Ramos (cell line): ENCODE measurements around the gene NOX5.
"Not testable (repeated sequence)": the region's sequence is repeated elsewhere in the genome, so short reads cannot be mapped to it uniquely, and the experiment has no call there.

ENCODE experiments used
- in situ Hi-C: fragments of 300-500 bp; cut with MboI; formaldehyde crosslinking; loops from one replicate; pipeline ENCODE4 v1.14.3; 2022; ENCODE audit warnings: low sequenced_read_pairs; ENCODE audit not compliant: unreplicated experiment

The NOX5 gene

DNA sequence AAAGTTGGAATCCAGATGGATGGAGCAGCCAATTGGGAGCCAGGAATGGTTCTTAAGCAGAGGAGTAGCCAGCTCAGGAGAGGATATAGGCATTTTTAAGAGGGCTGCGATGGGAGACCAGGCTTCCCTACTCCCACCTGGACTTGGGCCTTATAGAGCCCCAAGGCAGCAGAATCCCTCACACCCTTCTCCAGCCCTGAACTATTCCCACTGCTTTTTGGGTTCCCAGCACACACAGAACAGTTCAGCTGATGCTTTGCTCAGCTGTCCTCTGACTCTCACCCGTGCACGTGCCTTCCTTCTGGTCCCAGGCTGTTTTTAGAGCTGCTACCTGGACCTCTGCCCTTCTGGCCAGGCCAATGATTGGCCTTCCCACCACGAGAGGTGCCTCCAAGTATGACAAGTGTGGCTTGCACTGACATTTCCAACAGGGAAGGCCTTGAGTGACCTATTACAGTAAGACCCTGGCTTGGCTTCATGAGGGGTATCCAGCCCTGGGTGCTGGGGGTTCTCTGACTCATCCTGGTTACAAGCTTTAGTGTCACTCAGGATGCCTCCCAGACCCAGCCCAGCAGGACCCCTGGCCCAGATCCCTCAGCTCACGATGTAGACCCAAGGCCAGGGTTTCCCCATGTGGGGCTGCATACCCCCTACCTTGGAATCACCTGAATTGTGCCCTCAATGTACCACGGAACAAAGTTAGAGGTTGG, 25.2 kb downstream of the NOX5 start:
- in situ Hi-C loops = no loop called here

DNA sequence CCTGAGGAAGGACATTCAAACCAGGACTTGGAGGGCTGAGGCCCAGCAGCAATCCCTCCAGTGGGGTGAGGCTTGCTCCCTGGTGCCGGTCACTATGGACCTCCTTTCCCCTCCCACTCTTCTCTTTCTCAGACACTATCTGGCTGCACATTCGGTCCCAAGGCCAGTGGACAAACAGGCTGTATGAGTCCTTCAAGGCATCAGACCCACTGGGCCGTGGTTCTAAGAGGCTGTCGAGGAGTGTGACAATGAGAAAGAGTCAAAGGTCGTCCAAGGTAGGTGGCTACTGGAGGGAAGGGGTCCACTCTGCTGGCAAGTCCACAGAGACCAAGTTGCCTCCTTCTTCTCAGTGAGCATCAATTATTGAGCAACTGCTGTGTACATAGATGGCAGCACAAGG, 28.0 kb downstream of the NOX5 start:
- in situ Hi-C loops = no loop called here

DNA sequence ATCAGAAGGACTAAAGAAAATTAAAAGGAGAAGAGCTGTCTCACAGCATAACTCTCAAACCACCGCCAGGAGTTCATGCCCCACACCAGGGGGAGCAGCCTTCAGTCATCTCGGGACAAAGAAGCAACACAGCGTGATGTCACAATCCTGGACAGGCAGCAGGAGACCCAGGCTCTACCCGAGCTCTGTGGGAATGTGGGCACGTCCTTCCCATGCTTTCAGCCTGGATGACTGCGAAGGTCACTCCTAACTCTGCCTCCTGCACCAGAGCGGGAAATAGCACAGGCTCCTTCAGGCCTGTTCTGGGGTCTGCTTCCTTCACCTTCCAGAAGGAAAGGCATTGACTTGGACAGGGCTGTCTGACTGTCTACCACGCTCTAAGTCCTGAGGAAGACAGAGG, 31.3 kb downstream of the NOX5 start:
- in situ Hi-C loops = no loop called here

- in situ Hi-C loops = no loop called here
Observed at GRCh38 chr15:69046781-69047180, 32.3 kb downstream of the NOX5 start.

DNA sequence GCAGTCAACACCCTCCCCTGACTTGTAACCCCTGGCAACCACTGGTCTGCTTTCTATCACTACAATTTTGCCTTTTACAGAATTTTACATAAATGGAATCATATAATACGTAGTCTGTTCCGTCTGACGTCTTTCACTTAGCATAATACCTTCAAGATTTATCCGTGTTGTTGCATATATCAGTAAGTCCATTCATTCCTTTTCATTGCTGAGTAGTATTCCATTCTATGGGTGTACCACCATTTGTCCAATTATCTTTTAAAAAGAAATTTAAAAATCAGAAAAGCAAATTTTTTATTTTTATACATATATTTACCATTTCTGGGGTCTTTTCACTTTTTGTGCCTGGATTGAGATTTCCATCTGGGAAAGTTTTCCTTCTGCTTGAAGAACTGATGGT, 35.5 kb downstream of the NOX5 start:
- in situ Hi-C loops = no loop called here

GRCh38 chr15:69055251-69055650, 40.8 kb downstream of the NOX5 start:
- in situ Hi-C loops = no loop called here

DNA sequence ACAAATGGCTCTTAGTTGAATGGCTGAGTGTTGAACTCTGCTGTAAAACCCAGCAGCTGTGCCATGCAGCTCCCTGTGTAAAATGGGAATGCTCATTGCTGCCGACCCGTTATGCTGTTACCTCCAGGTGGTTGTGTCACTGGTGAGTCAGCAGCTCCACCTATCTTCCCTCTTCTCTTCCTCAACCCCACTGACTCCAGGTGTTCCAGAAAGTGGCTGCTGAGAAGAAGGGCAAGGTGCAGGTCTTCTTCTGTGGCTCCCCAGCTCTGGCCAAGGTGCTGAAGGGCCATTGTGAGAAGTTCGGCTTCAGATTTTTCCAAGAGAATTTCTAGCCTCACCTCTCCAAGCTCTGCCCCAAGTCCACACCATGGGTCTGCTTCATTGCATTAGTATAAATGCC, 41.9 kb downstream of the NOX5 start:
- in situ Hi-C loops = no loop called here

GRCh38 chr15:69058830-69059556, 44.5 kb downstream of the NOX5 start:
- in situ Hi-C loops = no loop called here

GRCh38 chr15:69059557-69059943, 45.1 kb downstream of the NOX5 start:
- in situ Hi-C loops = no loop called here

GRCh38 chr15:69060041-69060481, 45.6 kb downstream of the NOX5 start:
- in situ Hi-C loops = loop anchor here (5.0 kb wide), 1 partner anchor 337 kb away; no protein-coding TSS in a partner anchor

- in situ Hi-C loops = loop anchor here (5.0 kb wide), 1 partner anchor 337 kb away; no protein-coding TSS in a partner anchor
Observed at GRCh38 chr15:69060744-69061143, 46.2 kb downstream of the NOX5 start.

GRCh38 chr15:69061414-69061842, 46.9 kb downstream of the NOX5 start:
- in situ Hi-C loops = loop anchor here (5.0 kb wide), 1 partner anchor 336 kb away; no protein-coding TSS in a partner anchor

GRCh38 chr15:69064649-69065048, 50.2 kb downstream of the NOX5 start:
- in situ Hi-C loops = loop anchor here (5.0 kb wide), 1 partner anchor 333 kb away; no protein-coding TSS in a partner anchor

DNA sequence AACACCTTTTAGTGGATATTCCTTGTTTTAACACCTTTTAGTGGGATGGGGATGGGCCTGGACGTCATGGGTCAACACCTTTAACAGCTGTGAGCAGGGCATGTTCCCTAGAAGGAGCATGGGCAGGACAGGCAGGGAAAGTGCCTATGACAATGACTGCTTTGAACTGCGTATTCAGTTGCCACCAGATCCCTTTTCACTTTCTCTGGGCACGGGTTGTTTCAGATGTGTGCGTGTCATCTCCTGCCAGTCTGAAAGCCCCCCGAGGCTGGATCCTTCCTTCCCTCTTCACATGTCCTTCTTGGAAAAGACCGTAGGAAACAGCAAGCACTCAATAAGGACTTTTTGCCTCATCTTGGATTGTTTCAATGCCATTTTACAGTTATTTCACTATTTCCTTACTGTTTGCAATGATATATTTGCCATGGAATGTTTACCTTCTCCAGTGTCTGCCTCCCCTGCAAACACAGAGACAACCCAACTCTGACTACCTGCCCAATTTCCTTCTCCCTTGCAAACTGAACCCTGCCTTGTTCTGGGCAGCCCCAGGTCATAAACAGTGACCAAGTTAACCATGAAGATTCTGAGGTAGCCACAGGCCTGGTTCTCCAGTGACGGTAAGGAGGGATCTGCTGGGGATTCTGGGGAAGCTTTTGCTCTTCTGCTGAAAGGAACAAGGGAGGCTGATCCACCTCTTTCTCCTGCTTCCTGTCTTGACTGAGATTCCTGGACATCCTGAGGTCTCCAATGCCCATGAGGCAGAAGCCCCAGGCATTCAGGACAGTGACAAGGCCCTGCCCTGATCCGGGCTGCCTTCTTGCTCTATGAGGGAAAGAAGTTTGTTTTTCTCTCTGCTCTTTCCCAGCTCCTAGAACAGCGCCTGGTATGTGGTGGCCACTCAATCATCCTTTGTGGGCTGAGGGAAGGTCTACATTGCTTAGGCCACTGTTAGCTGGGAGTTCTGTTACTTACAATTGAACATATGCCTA, 51.8 kb downstream of the NOX5 start:
- in situ Hi-C loops = no loop called here

DNA sequence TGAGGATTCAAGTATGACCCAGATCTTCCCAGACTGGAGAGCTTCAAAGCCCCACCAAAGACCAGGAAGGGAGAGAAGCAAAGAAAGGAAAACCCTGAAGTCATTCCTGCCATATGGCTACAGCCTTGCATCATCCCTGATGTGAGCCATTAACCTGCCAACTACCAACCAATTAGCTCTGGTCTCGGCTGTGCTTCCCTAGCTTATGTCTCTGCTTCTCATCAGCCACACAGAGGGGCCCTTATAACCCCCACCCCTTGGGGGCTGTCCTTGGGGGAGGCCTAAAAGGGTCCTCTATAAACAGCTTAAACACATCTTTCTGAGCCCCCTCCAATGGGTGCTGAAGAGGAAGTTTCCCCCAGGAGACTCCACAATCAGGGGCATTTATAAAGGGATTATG, 52.8 kb downstream of the NOX5 start:
- in situ Hi-C loops = no loop called here

GRCh38 chr15:69068157-69068556, 53.7 kb downstream of the NOX5 start:
- in situ Hi-C loops = no loop called here

GRCh38 chr15:69069290-69069689, 54.8 kb downstream of the NOX5 start:
- in situ Hi-C loops = not testable (repeated sequence)

- in situ Hi-C loops = no loop called here
Observed at GRCh38 chr15:69069996-69070395, 55.5 kb downstream of the NOX5 start.

- in situ Hi-C loops = no loop called here
Observed at GRCh38 chr15:69070396-69070795, 55.9 kb downstream of the NOX5 start.

DNA sequence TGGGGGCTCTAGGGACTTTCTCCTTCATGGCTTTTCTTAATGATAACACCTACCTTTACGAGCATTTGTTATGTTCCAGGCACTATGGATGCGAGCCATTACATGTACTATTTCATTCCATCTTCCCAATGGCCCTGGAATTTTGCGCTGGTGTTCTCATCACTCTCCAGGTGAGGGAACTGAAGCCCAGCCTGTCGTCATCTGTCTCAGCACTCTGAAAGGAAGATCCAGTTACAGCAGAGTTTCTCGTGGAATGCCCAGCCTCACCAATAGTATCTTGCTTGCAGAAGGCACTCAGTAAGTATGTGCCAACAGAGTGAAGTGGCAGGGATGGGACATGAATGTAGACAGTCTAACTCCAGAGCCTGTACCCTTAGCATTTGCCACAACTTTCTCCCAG, 56.8 kb downstream of the NOX5 start:
- in situ Hi-C loops = no loop called here
